OCI-LY7 (cell line): ENCODE results near the gene CCDC146.
"Not testable (repeated sequence)": the region's sequence is repeated elsewhere in the genome, so short reads cannot be mapped to it uniquely, and the experiment has no call there.

ENCODE experiments used
- EZH2phosphoT487 ChIP-seq: fragments of 200-600 bp; sonication (generic); IDR thresholded peaks from 2 replicates; pipeline ENCODE4 v1.6.1; 2018; ENCODE audit warnings: low read depth, borderline replicate concordance, mild to moderate bottlenecking, mixed run types, antibody characterized with exemption, low read length, moderate library complexity, mixed read lengths
- TF ChIP-seq, protein P1 (sequence below): fragments of 200-600 bp; sonication (generic); conservative IDR thresholded peaks from 2 replicates; pipeline ENCODE4 v1.5.1; 2014; ENCODE audit warnings: mild to moderate bottlenecking, antibody characterized with exemption, low read length, moderate library complexity, mixed read lengths

DNA sequence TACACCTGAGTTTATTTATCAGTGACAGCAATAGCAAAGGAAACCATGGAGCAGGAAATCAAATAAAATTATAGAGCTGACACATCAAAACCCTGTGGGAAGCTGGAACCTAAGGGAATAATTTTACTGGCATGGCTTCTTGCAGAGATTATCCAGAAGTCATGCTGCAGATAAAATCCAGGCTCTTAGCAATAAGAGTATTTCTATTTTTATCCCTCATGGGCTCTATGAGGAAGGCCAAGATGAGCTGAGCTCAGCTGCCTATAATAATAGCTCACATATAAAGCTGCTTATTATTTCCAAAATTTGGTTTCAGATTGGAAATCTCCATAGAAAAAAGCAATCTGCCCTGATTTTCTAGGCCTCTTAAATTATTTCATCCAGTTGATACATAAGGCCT lies 43.3 kb upstream of the CCDC146 start:
- TF ChIP-seq, protein P1, sequence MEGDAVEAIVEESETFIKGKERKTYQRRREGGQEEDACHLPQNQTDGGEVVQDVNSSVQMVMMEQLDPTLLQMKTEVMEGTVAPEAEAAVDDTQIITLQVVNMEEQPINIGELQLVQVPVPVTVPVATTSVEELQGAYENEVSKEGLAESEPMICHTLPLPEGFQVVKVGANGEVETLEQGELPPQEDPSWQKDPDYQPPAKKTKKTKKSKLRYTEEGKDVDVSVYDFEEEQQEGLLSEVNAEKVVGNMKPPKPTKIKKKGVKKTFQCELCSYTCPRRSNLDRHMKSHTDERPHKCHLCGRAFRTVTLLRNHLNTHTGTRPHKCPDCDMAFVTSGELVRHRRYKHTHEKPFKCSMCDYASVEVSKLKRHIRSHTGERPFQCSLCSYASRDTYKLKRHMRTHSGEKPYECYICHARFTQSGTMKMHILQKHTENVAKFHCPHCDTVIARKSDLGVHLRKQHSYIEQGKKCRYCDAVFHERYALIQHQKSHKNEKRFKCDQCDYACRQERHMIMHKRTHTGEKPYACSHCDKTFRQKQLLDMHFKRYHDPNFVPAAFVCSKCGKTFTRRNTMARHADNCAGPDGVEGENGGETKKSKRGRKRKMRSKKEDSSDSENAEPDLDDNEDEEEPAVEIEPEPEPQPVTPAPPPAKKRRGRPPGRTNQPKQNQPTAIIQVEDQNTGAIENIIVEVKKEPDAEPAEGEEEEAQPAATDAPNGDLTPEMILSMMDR = not testable (repeated sequence)
- TF ChIP-seq EZH2phosphoT487 = not testable (repeated sequence)
